ENCODE measurements around the gene GREB1. TPM values are rescaled to one million over a fixed set of nuclear protein-coding genes. Genes with fewer than 3 reads are reported as not detected.
A peak's percentile ranks its signal among the peaks of the same experiment; 100 is the strongest.

The GREB1 gene
- total RNA-seq, 1 experiment from 2014 or later = 16.5 TPM

GRCh38 chr2:11516984-11517648 is 16.7 kb upstream of the GREB1 start:
- peaks cover 48 to 55% of the 10 kb centered on the region in 2 experiments for H3K4me1 Mint-ChIP-seq
- no peak overlapping the region for H3K4me3 Mint-ChIP-seq

More at GRCh38 chr2:11516984-11517648, 16.7 kb upstream of the GREB1 start:
- no peak overlapping the region for H2AK5ac ChIP-seq (ENCODE audit: insufficient read length, low read length)
- no peak overlapping the region for H3K4me2 ChIP-seq (ENCODE audit: insufficient read depth, insufficient read length, low read length)
- no peak for TF ChIP-seq CTCF (conservative IDR thresholded peaks at IDR 0.05)
- no peaks in the 10 kb centered on the region for H3K23me2 ChIP-seq (ENCODE audit: insufficient read length, low read depth, low read length, poor library complexity, severe bottlenecking)
- no peak for DNase-seq
- H3K18ac ChIP-seq (ENCODE audit: insufficient read length, low read depth, low read length) = peak overlapping the region; percentile 11
- H2BK120ac ChIP-seq (ENCODE audit: low read depth, low read length, poor library complexity, severe bottlenecking) = no peak overlapping the region
- H4K20me1 ChIP-seq (ENCODE audit: control insufficient read depth, insufficient read depth, insufficient read length) = no peaks in the 10 kb centered on the region
- H3K79me2 ChIP-seq (ENCODE audit: insufficient read depth, low read length) = no peaks in the 10 kb centered on the region; the same call in 1 of the 2 replicates
- no peak overlapping the region for H3K56ac ChIP-seq (ENCODE audit: insufficient read length, low read depth, low read length)
- Mint-ChIP-seq H3K27me3 (ENCODE audit: low read depth) (peaks cover 2% of the 10 kb centered on the region; the same call in 1 of the 2 replicates), H3K36me3 (ENCODE audit: insufficient read depth in 1 of 3, low read depth in 3 of 3) (peaks cover 0 to 10% (median 0%) of the 10 kb centered on the region in 3 experiments; a peak in 3 of 7 replicates), H3K27ac (peak overlapping the region in 1 of 3 experiments; percentile 64; a peak in 1 of 7 replicates), H3K9me3 (no peaks in the 10 kb centered on the region)
- no peaks in the 10 kb centered on the region for H3K9me3 ChIP-seq (ENCODE audit: control insufficient read depth, low read depth, low read length)
- H3T11ph ChIP-seq (ENCODE audit: low read length) = no peak overlapping the region
- no peak overlapping the region for H2BK12ac ChIP-seq (ENCODE audit: insufficient read length, low read depth, low read length)
- H3K14ac ChIP-seq (ENCODE audit: insufficient read depth, low read length) = peak overlapping the region; percentile 70
- no peak overlapping the region for H2BK5ac ChIP-seq (ENCODE audit: insufficient read length, low read length)
- no peak overlapping the region for H2BK15ac ChIP-seq (ENCODE audit: low read depth, low read length)
- H3K79me1 ChIP-seq (ENCODE audit: insufficient read depth, low read depth, low read length, poor library complexity, severe bottlenecking) = no peaks in the 10 kb centered on the region
- no peak overlapping the region for H2BK20ac ChIP-seq (ENCODE audit: low read depth, low read length, poor library complexity, severe bottlenecking)
- H4K91ac ChIP-seq (ENCODE audit: insufficient read length, low read depth, low read length) = no peak overlapping the region
- no peak overlapping the region for H4K5ac ChIP-seq (ENCODE audit: insufficient read length, low read depth, low read length)
- no peak overlapping the region for H3K9ac ChIP-seq (ENCODE audit: extremely low read depth, insufficient read length, low read length)
- H2AFZ ChIP-seq (ENCODE audit: low read length) = no peak overlapping the region
- H3K27ac ChIP-seq (ENCODE audit: insufficient read length, low read depth, low read length) = no peak overlapping the region
- no peak overlapping the region for H3K4ac ChIP-seq (ENCODE audit: low read depth, low read length)
- no peaks in the 10 kb centered on the region for H3K27me3 ChIP-seq (ENCODE audit: insufficient read depth, low read length)
- H3K4me1 ChIP-seq (ENCODE audit: insufficient read depth, low read length) = peaks cover 18% of the 10 kb centered on the region
- H3K23ac ChIP-seq (ENCODE audit: insufficient read length, low read depth, low read length) = no peak overlapping the region
- H4K8ac ChIP-seq (replicated peaks; ENCODE audit: insufficient read length, low read depth, low read length) = no peak overlapping the region
- WGBS (ENCODE audit: extremely low coverage, insufficient read length, low lambda C conversion rate) = no CpG with 5 or more reads among the region's 10 CpGs
